NCI-H1092 treated with DMSO at 0.1 percent for 48 hours (cell line): ENCODE measurements around the gene ITLN1.
"Not testable (repeated sequence)": the region's sequence is repeated elsewhere in the genome, so short reads cannot be mapped to it uniquely, and the experiment has no call there.

Experiments used
- DNase-seq: peaks from one replicate; lab custom pipeline; 2025; lab: John Stamatoyannopoulos, UW

The ITLN1 gene

GRCh38 chr1:160885042-160885441, at the start of gene ITLN1:
ITLN1 (minus strand) TSS chr1:160885180; CDS start chr1:160884877, 303 bp downstream.
- DNase-seq, result no peak

GRCh38 chr1:160933305-160933704, 48.3 kb upstream of the ITLN1 start:
- not testable (repeated sequence) for DNase-seq

DNA sequence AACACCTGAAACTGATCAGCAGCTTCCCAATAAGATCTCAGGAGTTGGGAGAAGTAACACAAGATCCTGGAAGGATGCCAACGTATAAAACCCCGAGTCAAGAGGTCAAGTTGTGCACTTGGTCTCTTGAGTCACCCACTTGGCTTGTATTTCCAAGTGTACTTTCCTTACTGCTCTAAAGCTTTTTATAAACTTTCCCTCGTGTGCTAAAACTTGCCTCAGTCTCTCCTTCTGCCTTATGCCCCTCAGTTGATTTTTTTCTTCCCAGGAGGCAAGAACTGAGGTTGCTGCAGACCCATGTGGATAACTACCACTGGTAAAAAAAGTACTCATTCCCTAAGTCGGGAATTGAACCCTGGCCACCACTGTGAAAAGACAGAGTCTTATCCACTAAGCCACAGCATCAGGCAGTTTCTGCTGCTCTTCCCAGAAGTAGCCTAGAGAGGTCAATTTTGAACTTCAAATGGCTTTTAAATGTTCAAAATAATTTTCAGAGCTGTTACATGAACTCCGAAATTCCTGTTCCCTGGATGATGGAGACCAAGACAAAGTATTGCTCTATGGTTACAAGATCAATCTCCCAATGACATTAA, 40.8 kb upstream of the ITLN1 start:
- no peak for DNase-seq

GRCh38 chr1:160924791-160925651, 40.0 kb upstream of the ITLN1 start:
- DNase-seq, result no peak

DNA sequence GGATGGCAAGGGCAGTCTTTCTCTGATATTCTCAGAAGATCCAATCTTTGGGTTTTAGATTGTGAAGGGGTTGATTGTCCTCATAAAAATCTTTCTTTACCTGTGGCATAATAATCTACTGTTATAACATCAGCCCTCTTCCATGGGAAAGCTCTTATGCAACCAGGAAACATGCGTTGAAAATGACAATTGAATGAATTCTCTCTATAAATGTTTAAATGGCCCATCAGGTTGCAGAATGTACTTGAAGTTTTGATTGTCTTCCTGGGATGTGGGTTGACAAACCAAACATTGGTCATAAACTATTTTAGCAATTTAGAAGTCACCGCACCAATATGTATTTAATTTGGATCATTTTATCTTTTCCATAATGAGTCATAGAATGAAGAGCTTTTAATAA, 31.7 kb upstream of the ITLN1 start:
- DNase-seq, result no peak

DNA sequence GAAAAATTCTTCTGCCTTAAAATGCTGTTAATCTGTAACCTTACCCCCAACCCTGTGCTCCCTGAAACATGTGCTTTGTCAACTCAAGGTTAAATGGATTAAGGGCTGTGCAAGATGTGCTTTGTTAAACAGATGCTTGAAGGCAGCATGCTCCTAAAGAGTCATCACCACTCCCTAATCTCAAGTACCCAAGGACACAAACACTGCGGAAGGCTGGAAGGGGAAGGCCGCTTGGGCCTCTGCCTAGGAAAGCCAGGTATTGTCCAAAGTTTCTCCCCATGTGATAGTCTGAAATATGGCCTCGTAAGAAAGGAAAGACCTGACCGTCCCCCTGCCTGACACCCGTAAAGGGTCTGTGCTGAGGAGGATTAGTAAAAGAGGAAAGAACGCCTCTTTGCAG, 28.2 kb upstream of the ITLN1 start:
- DNase-seq, result not testable (repeated sequence)

DNA sequence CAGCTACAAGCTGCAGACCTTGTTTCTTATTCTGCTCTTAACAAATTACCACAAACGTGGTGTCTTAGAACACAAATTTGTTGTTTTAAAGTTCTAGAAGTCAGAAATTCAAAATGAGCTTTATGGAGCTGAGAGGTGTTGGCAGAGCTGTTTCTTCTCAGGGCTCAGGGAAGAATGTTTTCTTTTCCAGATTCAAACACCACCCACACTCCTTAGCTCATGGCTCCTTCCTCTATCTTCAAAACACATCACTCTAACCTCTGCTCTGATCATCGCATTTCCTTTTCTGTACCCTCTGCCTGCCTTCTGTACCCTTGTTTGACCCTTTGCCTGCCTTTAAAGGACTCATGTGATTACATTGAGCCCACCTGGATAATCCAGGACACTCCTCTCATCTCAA, 26.9 kb upstream of the ITLN1 start:
- DNase-seq, result no peak

DNA sequence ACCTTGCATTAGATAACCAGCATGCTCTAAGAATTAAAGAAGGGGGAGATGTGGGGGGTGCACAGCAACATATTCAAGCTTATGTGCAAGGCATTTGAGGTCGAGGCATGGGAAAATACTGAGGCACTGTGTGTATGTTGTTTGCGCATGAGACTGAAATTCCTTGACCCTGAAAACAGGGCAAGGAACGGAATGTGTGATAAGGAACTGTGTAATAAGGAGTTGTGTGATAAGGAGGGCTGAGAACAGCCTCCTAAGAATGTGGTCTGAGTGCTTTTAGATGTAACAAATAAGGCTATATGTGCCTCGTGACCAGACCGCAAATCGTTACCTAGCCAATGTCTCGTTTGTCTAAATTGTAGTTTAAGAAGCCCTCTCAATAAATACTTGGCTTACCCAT, 26.5 kb upstream of the ITLN1 start:
- DNase-seq, result no peak

DNA sequence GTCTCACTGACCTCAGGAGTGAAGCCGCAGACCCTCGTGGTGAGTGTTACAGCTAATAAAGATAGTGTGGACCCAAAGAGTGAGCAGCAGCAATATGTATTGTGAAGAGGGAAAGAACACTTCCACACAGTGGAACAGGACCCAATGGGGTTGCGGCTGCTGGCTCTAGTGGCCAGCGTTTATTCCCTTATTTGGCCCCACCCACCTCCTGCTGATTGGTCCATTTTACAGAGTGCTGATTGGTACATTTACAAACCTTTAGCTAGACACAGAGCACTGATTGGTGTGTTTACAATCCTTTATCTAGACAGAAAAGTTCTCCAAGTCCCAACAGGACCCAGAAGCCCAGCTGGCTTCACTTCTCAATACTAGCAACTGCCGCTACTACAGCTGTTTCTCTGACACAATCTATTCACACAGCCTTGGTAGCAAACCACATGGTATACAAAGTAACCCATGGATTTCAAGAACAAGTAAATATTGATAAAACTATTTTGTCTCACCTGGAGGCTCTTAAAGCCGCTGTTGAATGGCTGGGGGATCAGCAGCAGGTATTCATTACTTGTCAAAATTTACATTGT, 25.3 kb upstream of the ITLN1 start:
- DNase-seq, result no peak

GRCh38 chr1:160907976-160908375, 23.0 kb upstream of the ITLN1 start:
- no peak for DNase-seq

GRCh38 chr1:160905617-160905989, 20.6 kb upstream of the ITLN1 start:
- no peak for DNase-seq

DNA sequence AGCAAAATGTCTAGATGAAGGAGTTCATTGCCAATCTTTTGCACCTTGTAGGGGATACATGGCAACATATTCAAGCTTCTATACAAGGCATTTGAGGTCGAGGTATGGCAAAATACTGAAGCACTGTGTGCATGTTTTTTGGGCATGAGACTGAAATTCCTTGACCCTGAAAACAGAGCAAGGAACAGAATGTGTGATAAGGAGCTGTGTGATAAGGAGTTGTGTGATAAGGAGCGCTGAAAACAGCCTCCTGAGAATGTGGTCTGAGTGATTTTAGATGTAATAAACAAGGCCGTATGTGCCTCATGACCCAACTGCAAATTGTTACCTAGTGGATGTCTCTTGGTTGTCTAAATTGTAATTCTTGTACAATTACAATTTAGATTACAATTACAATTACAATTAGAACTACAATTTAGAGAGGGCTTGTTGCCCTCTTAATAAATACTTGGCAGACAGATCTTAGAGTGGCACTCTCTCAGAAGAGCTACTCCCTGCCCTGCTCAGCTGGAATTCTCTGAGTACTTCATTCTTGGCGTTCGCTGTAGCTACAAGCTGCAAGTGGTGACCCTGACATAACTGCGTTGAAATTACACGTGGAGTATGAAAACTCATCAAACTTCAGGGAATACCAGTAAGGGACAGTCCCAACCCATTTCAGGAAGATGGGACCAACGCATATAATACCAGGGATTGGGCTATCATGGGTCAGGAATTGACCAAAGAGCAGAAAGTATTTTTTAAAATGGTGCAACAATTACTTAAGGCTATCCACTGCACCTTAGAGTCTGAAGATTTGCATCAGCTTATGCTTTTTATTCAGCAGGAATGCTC, 20.0 kb upstream of the ITLN1 start:
- no peak for DNase-seq

DNA sequence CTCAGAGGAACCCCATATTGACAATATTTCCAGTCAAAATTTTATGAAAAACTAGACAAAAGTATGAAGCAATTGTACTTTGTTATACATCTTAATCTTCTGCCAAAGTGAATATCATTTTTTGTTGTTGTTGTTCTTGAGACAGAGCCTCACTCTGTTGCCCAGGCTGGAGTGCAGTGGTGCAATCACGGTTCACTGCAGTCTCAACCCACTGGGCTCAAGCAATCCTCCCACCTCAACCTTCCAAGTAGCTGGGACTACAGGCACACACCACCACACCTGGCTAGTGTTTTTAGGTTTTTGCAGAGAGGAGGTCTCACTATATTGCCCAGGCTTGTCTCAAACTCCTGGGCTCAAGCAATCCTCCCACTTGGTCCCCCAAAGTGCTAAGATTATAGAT, 17.3 kb upstream of the ITLN1 start:
- not testable (repeated sequence) for DNase-seq

- no peak for DNase-seq
Measured at GRCh38 chr1:160901768-160902167, 16.8 kb upstream of the ITLN1 start.

- DNase-seq, result not testable (repeated sequence)
Measured at GRCh38 chr1:160900683-160901082, 15.7 kb upstream of the ITLN1 start.

GRCh38 chr1:160894368-160895135, 9.6 kb upstream of the ITLN1 start:
- DNase-seq, result not testable (repeated sequence)

GRCh38 chr1:160891474-160891873, 6.5 kb upstream of the ITLN1 start:
- DNase-seq, result no peak

DNA sequence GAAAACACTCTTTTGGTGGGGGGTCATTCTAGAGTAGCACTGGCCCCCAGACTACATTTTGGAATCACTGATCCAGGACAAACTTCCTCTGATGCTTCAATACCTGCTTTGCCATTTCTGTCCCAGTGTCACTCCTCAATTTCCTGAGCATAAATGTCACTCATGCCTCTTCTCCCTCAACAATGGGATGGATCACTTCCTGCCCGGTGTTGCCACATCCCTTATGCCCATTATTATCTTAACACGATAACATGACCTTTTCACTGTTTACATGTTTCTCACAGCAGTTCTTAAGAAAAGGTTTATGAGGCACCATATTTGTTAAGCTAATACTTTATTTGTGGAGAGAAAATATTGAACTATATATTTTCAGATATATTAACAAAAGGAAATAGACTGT, 3.9 kb upstream of the ITLN1 start:
- no peak for DNase-seq

- no peak for DNase-seq
Measured at GRCh38 chr1:160887071-160887470, 2.1 kb upstream of the ITLN1 start.

DNA sequence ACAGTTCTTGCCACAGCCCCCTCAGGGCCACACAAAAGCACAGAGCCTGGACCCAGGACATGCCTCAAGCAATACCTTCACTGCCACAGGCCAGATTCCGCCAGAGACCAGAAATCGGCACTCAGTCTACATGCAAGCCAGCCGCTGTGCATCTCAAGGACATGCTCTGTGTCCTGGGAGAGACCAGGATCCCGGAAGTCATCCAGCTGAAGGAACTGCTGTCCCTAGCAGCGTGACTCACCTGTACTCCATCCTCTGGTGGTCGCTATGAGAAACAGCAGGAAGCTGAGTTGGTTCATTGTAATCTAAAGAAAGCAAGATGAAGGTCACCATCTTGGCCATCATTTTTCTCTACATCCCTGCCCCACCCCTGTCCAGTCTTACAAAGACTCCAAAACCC, 401 bp downstream of the ITLN1 start:
- DNase-seq, result no peak
